ENCODE results near the gene MCCD1.

GRCh38 chr6:31548544-31548873 lies 19.7 kb downstream of the MCCD1 start:
- TF ChIP-seq, protein P1, sequence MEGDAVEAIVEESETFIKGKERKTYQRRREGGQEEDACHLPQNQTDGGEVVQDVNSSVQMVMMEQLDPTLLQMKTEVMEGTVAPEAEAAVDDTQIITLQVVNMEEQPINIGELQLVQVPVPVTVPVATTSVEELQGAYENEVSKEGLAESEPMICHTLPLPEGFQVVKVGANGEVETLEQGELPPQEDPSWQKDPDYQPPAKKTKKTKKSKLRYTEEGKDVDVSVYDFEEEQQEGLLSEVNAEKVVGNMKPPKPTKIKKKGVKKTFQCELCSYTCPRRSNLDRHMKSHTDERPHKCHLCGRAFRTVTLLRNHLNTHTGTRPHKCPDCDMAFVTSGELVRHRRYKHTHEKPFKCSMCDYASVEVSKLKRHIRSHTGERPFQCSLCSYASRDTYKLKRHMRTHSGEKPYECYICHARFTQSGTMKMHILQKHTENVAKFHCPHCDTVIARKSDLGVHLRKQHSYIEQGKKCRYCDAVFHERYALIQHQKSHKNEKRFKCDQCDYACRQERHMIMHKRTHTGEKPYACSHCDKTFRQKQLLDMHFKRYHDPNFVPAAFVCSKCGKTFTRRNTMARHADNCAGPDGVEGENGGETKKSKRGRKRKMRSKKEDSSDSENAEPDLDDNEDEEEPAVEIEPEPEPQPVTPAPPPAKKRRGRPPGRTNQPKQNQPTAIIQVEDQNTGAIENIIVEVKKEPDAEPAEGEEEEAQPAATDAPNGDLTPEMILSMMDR (IDR thresholded peaks at IDR 0.05), result no peak
- TF ChIP-seq POLR2AphosphoS5 (IDR thresholded peaks at IDR 0.05), result no peak
